IPS-11a (cell line): ENCODE results near the gene MYO18A.
"Not testable (repeated sequence)": the region's sequence is repeated elsewhere in the genome, so short reads cannot be mapped to it uniquely, and the experiment has no call there.

Experiments used
- H3K4me3 ChIP-seq: one replicate; pipeline ENCODE4 v1.5.1; 2013; ENCODE audit warnings: low read depth, low read length, control low read depth

Gene MYO18A

DNA sequence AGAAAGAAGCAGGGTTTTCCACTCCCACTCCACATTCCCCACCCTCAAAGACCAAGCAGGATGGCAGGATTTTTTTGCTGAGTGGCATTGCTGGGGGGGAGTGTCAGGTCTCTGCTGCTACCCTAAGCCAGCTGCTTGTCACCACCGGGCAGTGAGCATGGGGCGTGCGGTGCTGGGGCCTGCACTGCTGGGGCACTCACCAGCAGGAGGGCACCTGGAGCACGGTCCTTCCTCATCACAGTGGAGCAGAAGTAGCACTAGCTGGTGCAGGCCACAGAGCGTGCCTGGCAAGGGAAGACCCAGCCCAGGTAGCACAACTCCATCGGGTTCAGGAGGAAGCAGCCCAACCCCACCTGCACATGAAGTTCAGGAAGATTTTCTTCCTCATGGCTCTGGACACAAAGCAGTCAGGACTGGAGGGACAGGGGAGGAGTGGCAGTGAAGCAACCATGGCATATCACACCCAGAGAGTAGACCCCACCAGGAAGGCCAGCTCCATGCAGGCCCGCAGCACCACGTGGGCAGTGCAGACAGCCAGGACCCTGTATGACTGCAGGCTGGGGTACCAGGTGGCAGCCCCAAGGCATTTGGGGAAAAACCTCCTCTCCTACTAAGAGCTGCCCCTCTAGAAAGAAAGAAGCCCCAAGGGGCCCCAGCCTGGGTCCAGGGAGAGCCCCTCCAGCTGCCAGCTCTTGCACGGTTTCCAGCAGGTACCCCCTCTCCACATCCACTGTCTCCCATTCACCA lies 16.7 kb upstream of the MYO18A start:
- no peak overlapping the region for H3K4me3 ChIP-seq

DNA sequence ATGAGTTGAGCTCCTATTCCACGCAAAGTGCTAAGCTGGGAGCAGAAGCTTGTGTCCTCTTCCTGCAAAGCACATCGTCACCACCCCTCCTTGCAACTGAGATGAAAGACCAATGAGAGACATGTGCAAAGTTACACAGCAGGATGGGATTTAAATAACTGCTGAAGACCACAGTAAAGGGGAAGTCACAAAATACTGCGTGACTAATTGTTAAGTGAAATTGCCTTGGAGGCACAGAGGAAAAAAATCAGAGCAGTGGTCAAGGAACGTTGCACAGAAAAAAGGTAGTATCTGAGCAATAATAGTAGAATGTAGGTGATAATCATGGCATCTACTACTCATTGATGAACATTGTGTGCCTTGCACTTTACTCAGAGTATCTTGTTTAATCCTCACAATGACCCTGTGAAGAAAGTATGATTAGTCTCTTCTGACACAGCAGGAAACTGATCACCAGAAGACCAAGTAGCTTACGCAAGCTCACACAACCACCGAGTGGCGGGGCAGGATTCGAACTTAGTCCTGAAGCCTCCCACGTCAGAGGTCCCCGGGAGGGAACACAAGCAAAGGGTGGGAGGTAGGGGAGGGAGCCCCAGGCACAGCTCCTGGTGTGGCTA lies 15.4 kb upstream of the MYO18A start:
- no peak overlapping the region for H3K4me3 ChIP-seq

DNA sequence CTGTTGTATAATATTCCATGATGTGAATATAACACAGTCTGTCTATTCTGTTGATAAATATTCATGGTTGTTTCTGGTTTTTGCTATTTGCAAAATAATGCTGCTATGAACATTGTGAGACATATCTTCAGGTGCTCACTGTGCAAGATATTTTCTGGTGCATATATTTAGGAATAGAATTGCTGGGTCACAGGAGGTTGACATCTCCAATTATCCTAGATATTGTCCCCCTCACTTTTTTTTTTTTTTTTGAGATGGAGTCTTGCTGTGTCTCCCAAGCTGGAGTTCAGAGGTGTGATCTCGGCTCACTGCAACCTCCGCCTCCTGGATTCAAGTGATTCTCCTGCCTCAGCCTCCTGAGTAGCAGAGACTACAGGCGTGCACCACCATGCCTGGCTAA lies 14.5 kb upstream of the MYO18A start:
- no peak overlapping the region for H3K4me3 ChIP-seq

DNA sequence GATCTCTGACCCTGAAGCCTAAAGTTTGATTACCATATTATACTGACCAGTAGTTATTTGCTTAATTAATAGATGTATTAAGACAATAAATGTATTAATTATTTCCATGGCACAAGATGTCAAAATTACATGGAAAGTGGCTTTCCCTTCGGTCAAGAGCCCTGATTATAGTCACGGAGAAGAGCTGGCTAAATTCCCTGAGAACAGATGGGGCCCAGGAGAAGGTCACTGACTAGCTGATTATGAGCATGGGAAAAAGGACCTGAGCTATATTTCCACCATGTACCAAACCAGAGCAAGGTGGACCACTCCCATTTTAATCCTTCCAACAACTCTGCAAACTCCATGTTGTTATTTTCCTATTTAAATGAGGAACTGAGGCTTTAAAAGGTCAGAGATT lies 12.9 kb upstream of the MYO18A start:
- H3K4me3 ChIP-seq = no peak overlapping the region

DNA sequence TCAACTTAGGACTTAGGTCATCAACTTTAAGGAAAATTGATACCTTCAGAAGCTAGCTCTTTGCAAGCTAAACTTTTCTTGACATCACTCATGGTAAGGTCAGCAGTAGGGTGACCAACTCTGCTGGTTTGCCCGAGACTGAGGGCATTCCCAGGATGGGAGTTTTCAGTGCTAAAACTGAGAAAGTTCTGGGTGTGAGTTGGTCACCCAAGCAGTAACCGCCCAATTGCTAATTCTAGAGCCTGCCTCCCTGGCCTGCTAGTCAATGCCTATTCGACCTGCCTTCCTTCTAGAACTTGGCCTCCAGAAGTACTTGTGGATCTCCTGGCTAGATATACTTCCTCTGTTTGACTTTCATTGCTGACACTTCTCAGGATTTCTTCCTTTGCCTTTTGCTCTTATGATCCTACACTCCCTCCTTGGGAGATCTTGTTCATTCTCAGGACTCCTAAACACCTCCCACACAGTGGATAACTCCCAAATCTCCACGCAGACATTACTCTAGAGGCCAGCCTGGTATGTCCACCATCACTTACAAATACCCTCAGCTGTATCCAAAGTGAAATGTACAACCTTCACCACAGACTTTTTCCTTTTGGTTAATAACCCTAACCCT lies 10.5 kb upstream of the MYO18A start:
- no peak overlapping the region for H3K4me3 ChIP-seq

DNA sequence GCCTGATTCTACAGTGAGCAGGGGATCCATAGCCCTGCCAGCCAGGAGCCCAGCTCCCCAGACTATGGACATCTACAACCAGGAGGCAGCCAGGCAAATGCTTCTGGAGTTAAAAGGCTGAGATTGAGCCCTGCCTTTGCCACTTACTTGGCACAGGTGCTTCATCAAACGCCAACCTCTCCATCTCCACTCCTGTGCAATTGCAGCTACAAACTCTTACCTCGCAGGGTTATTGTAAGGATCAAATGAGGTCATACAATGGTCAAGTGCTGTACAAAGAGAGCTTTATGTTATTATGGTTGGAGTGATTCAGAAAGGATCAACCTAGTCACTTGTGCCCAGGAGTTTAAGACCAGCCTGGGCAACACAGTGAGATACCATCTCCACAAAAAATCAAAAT lies 9.8 kb upstream of the MYO18A start:
- no peak overlapping the region for H3K4me3 ChIP-seq

DNA sequence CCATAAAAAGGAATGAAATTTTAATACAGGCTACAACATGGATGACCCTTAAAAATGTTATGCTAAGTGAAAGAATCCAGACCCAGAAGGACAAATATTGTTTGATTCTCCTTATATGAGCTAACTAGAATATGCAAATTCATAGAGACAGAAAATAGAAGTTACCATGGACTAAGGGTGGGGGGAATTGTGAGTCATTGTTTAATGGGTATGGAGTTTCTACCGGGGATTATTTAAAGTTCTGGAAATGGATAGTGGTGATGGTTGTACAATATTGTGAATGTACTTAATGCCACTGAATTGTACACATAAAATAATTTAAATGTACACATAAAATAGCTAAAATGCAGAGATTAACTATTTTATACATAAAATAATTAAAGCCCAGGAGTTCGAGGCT lies 9.2 kb upstream of the MYO18A start:
- no peak overlapping the region for H3K4me3 ChIP-seq

DNA sequence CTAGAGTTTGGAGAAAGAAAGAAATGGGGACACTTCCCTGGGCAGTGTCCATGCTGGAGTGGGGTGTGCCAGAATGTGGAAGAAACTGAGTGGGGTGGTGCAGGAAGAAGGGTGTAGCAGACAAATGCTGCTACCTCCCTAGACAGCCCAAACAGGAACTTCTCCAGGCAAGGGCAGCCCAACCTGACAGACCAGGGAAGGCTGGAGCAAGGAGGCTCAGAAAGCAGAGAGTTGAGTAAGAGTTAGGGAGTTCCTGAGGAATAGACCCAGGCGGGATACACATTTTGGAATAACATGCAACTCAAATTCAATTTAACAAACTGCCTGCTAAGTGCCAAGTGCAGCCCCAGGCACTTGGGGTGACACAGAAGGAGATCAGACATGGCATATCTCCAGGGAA lies 1.0 kb upstream of the MYO18A start:
- no peak overlapping the region for H3K4me3 ChIP-seq

DNA sequence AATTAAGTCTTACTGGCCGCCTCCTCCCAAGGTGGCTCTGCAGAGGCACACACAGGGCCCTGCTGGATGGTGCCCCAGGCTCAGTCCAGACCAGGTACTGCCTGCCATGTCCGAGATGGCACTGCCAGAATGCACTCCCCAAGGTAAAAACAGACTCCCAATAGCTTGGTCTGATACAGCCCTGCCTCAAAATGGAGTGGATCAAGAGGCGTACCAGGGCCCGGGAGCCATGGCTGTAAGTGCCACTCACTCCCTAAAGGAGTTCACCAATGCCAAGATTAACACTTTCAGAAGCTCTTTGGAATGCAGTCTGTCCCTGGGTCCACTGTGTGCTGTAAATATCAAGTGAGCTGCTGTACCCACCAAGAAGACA lies 576 bp upstream of the MYO18A start:
- peak overlapping the region; percentile 29 for H3K4me3 ChIP-seq

DNA sequence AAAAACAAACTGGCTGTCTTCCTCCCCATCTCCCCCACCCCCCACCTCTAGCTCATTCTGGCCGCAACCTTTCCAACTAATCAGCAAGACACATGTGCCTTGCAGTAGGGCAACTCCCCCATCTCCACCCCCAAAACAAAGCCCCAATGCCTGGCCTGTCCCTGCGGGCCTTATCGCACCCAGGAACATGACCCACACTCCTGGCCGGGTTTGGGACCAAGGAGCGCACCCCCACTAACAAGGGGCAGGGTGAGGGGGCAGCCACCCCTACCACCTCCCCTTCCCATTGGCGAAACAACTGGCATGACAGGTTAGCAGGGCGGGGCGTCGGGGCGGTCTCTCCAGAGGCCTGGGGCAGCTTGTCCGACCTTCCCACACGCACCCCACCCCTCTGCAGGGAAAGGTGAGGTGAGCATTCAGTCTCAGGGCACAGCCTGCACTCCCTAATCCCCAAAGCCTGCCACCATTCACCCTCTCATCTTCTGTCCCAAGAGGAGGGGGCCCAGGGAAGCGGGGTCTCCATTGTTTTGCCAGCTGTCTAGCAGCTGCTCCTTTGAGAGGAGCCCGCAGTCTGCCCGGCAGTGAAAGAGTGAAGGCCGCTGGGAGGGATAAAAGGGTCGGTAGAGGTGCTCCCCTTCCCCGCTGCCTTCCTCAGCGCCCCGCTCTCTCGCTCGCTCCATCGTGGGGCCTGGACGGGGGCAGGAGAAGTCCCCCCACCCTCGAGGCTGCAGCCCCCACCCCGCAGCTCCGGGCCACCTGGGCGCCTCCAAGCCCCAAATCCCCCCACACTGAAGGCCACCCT lies 765 bp downstream of the MYO18A start:
- H3K4me3 ChIP-seq = peak overlapping the region; percentile 54

DNA sequence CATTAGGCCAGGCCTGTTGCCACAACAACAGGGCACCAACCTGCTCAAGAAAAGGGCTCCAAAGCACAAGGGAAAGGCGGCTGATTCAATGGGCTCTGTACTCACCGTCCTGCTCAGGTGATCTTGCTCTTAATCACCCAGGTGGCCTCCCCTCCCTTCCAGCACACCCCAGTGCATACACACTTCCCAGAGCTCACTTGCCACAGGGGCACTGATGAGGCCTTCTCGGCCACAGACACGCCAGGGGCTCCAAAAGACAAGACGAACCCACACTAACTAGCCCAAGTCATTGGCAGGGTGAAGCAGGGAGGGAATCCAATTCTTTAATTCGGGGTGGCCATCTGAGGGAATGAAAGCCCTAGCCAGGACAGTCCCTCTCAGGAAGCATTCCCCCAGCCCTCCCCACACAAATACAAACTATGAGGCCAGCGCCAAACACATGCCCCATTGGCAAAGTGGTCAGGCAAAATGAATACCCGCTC lies 1.4 kb downstream of the MYO18A start:
- H3K4me3 ChIP-seq = no peak overlapping the region

DNA sequence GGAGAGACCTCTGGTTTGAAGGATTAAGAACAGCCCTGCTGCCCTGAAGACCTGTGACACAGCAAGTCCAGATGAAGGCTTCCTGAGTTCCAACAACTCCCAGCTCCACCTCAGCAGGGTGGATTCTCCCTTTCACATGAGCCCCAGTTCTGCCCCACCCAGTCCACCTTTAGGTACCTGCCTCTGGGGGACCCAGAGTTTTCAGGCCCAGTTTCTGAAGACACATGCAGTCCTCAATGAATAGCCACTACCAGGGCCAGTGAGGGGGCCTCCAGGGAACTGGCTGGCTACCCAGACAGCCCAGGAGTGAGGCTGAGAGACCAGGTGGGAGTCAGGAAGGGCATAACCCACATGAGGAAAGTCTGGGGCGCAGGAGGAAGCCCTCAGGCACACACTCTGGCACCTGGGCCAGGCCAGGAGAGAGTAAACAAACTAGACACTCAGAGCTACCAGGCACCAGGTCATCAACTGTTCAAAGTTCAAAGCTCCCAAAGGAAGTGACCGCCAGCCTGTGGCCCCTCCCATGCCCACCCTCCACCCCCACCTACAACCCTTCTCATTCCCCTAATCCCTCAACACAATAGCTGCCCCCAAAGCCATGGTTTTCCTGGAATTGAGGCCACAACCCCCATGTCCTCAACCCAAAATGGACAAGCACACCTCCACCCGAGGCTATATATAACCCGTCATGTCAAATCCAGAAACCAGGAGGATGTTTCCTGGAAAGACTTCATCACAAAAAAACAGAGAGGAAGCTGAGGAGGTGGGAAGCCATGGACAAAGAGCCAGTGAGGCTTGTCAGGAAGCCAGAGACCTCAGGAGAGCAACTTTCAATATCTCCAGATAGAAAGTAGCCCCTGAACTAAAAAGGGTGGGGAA lies 2.1 kb downstream of the MYO18A start:
- no peak overlapping the region for H3K4me3 ChIP-seq

DNA sequence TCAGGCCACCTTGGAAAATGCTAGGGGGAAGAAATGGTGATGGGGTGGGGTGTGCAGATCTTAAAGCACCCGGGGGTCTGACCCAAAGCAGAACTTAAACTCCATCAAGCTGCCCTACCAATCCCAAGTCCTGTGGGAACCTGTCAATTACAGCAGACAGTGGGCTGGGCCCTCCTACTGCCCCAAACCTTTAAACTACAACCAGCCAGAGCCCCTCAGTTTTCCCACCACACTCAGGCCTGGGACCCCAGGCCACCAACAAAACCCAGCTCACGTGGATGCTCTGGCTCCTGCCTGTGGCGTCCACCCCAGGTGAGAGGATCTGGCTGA lies 2.7 kb downstream of the MYO18A start:
- H3K4me3 ChIP-seq = no peak overlapping the region

DNA sequence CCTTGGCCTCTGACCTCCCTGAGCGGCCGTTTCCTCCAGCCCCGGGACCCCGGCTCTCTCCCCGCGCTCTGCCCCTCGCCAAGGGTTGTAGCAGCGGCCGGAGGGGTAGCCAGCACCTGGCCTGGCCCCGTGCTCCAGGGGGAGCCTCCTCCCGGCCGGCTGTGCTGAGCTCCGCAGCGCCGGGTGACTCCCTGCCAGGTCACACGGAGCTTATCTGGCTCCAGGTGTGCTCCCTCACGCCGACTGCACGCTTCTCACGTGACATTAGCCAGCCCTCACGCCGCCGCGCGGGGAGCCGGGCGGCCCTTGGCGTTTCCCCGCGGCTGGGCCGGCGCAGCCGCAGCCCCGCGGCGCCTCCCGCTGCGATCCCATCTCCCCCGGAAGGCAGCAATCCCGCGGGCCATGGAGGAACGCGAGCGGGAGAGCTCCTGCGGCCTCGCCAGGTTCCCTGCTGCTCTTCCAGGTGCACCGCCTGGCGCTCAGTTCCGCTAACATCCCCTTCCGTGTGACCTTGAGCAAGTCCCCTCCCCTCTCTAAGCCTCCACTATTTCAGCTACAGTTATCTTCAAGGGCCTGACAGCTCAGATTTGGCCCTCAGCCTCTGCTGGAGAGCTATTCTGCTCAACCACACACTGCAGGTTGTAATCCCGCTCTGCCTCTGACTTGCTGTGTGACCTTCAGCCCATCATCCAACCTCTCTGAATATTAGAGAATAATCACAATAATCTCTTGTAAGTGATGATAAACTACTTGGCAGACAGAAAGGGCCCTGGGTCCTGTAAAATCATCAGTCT lies 3.4 kb downstream of the MYO18A start:
- H3K4me3 ChIP-seq = peak overlapping the region; percentile 39

DNA sequence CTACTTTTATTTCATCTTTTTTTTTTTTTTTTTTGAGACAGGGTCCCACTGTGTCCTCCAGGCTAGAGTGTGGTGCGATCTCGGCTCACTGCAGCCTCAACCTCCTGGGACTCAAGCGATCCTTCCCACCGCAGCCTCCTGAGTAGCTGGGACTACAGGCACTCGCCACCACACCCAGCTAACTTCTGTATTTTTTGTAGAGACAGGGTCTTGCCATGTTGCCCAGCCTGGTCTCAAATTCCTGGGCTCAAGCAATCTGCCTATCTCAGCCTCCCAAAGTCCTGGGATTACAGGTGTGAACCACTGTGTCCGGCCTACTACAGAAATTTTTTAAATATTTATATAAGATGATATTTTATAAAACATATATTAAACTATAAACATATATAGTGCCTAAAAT lies 4.8 kb downstream of the MYO18A start:
- H3K4me3 ChIP-seq = no peak overlapping the region

DNA sequence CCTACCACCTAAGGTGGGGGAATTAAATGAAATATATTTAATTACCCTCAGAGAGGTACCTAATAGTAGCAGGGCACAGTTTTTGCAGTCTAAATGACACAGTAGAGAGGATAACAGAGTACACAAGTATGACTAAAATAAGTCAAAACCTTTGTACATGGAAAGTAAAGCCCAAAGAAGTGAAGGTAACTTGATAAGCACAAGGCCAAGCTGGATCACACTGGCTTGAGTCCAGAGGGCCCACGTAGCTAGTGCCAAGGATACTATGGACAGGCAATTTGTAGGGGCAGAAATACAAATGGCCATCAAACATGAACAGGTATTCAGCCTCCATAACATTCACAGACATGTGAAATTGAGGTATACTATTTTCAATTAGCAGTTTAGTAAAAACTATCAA lies 7.6 kb downstream of the MYO18A start:
- H3K4me3 ChIP-seq = no peak overlapping the region

DNA sequence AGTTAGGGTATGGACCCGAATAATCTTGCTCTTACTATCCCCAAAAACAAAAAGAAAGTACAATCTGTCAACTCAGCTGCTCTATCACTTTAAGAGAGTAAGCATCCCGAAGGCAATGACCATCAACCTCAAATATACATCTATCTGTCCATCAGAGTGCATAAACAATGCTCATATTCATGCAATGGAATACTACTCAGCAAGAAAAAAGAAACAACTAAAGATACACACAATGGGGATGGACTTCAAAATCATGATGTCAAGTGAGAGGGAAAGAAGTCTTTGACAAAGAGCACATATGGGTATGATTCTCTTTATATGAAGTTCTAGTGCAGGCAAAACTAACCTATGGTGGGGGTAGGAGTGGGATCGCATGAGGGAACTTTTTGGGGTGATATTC lies 9.5 kb downstream of the MYO18A start:
- H3K4me3 ChIP-seq = no peak overlapping the region

DNA sequence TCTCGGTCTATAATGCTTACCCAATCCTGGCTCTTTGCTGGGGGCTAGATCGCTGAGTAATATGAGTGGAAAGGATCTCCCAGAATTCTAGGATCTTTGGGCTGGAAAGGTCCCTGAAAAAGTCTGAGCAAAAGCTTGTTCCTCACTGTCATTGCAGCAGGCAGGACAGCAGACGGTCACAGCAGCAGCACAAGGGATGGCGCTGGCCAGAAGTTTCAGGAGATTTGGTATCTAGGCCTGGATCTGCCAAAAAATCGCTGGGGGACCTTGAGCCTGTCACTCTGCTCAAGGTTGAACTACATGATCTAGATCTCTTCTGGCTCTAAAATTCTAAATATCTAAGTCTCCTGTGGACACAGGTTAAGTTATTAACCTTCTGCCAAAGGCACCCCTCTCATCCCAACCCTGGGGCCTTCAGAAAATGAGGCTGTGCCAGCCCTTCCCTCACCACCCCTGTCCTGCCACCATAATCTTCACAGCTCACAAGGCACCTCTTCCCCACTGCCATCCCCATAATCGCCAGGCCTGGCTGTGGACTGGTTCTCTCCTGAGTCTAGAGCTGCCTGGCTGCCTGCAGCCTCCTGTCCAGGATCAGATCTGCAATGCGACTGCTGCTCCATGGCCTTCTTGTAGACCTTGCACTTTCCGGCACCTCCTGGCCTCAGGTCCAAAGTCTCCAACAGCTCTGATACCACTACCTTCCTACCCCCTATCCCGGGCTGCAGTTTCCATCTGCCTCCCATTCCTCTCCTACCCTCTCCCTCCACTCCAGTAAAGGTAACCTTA lies 10.2 kb downstream of the MYO18A start:
- H3K4me3 ChIP-seq = no peak overlapping the region

DNA sequence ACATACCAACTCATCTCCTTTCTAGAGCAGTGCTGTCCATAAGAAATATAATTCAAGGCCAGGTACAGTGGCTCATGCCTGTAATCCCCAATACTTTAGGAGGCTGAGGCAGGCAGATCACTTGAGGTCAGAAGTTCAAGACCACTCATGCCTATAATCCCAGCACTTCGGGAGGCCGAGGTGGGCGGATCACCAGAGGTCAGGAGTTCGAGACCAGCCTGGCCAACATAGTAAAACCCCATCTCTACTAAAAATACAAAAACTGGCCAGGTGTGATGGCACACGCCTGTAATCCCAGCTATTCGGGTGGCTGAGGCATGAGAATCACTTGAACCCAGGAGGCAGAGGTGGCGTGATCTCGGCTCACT lies 11.5 kb downstream of the MYO18A start:
- not testable (repeated sequence) for H3K4me3 ChIP-seq
